ENCODE data around the gene DOCK4. TPM values are rescaled to one million over a fixed set of nuclear protein-coding genes. Genes with fewer than 3 reads are reported as not detected.

The DOCK4 gene
- total RNA-seq, 4 donors from 2014 or later: 6.4 to 20.5 (median 9.7) TPM

DNA sequence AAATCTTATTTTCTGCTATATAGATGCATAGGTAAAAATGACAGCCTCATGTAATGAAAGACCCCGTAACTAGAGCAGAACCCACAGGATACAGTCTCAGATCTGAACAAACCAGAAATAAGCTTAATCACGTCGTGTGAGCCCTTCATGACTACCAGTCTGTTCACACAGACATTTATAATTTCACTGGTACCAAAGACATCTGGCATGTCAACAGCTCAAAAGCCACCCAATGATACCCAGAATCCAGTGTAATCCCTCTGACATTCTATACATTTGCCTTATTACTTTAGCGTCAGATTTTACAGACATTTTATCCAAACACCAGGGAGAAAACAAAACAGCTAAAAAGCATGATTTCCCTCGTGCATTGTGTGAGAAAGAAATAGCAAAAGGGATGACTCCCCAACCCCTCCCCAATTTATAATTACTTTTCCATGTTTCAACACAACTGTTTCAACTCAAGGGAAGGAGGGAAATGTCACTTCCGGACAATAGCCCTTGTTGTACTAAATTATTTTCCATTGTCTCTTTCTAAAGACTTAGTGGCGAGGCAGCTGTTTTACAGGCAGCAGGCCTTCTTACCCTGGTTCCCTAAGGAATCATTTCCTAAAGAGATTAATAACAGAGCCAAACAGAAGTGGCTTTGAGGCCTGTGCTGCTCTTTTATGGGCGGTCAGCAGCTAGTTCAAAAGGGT lies 33.2 kb downstream of the DOCK4 start:
- no peak overlapping the region for H3K4me3 ChIP-seq
- DNase-seq (ENCODE audit: low spot score in 2 of 2): no peak
- no peaks in the 10 kb centered on the region for H3K36me3 ChIP-seq
- H3K4me1 ChIP-seq: no peaks in the 10 kb centered on the region
- no peak overlapping the region for H3K27ac ChIP-seq
- 55% methylated on average over 8 of the region's 8 CpGs for WGBS
- H3K27me3 ChIP-seq: no peaks in the 10 kb centered on the region
- TF ChIP-seq POLR2AphosphoS5 (IDR thresholded peaks at IDR 0.05) (no peak), EP300 (IDR thresholded peaks at IDR 0.05) (no peak), POLR2A (IDR thresholded peaks at IDR 0.05) (no peak)
- TF ChIP-seq, protein P1, sequence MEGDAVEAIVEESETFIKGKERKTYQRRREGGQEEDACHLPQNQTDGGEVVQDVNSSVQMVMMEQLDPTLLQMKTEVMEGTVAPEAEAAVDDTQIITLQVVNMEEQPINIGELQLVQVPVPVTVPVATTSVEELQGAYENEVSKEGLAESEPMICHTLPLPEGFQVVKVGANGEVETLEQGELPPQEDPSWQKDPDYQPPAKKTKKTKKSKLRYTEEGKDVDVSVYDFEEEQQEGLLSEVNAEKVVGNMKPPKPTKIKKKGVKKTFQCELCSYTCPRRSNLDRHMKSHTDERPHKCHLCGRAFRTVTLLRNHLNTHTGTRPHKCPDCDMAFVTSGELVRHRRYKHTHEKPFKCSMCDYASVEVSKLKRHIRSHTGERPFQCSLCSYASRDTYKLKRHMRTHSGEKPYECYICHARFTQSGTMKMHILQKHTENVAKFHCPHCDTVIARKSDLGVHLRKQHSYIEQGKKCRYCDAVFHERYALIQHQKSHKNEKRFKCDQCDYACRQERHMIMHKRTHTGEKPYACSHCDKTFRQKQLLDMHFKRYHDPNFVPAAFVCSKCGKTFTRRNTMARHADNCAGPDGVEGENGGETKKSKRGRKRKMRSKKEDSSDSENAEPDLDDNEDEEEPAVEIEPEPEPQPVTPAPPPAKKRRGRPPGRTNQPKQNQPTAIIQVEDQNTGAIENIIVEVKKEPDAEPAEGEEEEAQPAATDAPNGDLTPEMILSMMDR (IDR thresholded peaks at IDR 0.05): no peak
- H3K9me3 ChIP-seq: no peaks in the 10 kb centered on the region

DNA sequence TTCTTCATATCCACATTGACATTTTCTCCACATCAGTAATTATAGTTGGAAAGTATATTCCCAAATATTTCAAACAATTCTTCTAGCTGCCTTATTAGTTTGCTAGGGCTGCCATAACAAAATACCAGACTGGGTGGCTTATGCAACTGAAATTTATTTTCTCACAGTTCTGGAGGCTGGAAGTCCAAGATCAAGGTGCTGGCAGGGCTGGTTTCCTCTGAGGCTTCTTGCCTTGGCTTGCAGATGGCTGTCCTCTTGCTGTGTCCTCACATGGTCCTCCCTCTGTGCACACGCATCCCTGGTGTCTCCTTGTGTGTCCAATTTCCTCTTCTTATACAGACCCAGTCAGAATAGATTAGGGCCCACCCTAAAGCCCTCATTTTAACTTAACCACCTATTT lies 34.5 kb downstream of the DOCK4 start:
- Histone ChIP-seq H3K36me3 (no peaks in the 10 kb centered on the region), H3K4me3 (no peak overlapping the region), H3K4me1 (no peaks in the 10 kb centered on the region), H3K27me3 (no peaks in the 10 kb centered on the region), H3K27ac (no peak overlapping the region), H3K9me3 (no peaks in the 10 kb centered on the region)
- WGBS: 100% methylated on average over 1 of the region's 1 CpG
- no peak for DNase-seq (ENCODE audit: low spot score in 2 of 2)
- TF ChIP-seq, protein P1 (IDR thresholded peaks at IDR 0.05): no peak
- no peak for TF ChIP-seq EP300 (IDR thresholded peaks at IDR 0.05)
- no peak for TF ChIP-seq POLR2A (IDR thresholded peaks at IDR 0.05)
- no peak for TF ChIP-seq POLR2AphosphoS5 (IDR thresholded peaks at IDR 0.05)

DNA sequence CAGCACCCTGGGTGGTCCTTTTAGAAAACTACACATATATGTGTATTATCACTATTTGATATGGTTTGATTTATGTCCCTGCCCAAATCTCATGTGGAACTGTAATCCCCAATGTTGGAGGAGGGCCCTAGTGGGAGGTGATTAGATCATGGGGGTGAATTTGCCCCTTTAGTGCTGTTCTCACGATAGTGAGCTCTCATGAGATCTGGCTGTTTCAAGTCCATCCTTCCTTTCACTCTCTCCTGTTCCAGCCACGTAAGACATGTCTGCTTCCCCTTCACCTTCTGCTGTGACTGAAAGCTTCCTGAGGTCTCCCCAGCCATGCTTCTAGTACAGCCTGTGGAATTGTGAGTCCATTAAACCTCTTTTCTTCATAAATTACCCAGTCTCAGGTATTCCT lies 37.3 kb downstream of the DOCK4 start:
- Histone ChIP-seq H3K27ac (no peak overlapping the region), H3K36me3 (no peaks in the 10 kb centered on the region), H3K4me1 (no peaks in the 10 kb centered on the region), H3K4me3 (no peak overlapping the region), H3K9me3 (no peaks in the 10 kb centered on the region), H3K27me3 (no peaks in the 10 kb centered on the region)
- no peak for TF ChIP-seq POLR2AphosphoS5 (IDR thresholded peaks at IDR 0.05)
- TF ChIP-seq, protein P1 (IDR thresholded peaks at IDR 0.05): no peak
- no peak for TF ChIP-seq EP300 (IDR thresholded peaks at IDR 0.05)
- no peak for TF ChIP-seq POLR2A (IDR thresholded peaks at IDR 0.05)
- WGBS: 90% methylated on average over 2 of the region's 2 CpGs
- DNase-seq (ENCODE audit: low spot score in 2 of 2): no peak

DNA sequence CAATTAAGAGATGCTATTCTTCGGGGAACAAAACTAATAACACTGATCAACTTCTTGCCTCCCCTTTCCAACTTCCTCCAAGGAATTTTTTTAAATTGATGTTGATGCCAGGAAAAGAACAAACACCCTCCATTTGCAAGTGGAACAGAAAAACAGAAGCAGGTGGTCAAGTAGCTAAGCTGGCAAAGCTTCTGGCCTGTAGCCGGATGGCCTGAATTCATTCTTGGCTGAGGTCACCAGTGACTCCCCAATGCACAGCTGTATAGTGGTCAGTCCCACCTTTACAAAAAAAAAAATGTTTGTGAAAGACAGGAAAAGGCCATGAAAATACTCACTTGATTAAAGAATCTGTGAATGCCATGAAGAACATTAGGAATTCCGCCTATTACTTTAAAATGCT lies 39.1 kb downstream of the DOCK4 start:
- Histone ChIP-seq H3K4me1 (no peaks in the 10 kb centered on the region), H3K36me3 (no peaks in the 10 kb centered on the region), H3K27me3 (no peaks in the 10 kb centered on the region), H3K4me3 (no peak overlapping the region), H3K27ac (no peak overlapping the region), H3K9me3 (no peaks in the 10 kb centered on the region)
- 86% methylated on average over 3 of the region's 3 CpGs for WGBS
- DNase-seq (ENCODE audit: low spot score in 2 of 2): no peak
- no peak for TF ChIP-seq EP300 (IDR thresholded peaks at IDR 0.05)
- no peak for TF ChIP-seq POLR2A (IDR thresholded peaks at IDR 0.05)
- no peak for TF ChIP-seq POLR2AphosphoS5 (IDR thresholded peaks at IDR 0.05)
- TF ChIP-seq, protein P1 (IDR thresholded peaks at IDR 0.05): no peak

DNA sequence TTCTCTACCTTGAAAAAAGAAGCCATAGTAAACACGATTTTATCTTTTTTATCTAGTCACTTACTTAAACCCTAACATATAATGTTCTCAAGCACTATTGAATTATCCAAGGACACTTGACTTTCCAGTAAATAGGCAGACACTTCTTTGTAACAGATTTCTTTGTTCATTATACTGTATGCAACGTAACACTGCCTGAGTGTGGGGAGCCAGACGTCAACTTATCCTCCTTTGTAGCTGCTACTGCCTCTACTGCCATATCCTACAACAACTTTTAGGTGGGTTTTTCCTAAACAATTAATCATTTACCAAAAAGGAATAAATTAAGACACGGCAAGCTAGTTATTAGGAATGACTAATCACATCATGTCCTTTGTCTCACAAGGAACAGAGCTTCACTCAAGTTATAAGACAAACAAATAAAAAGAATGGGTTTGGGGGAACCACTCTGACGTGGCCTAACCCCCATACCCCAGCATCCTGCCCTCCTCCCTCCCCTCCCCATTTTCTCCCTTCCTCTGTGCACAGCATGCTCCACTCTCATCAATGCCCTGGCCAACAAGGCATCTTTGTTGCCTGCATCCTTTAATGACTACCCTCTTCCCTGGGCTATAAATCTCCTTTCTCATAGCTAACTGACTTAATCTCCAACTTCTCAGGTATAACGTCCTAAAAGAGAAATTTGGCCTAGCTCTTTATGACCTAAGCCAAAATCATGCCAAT lies 43.3 kb downstream of the DOCK4 start:
- Histone ChIP-seq H3K4me3 (no peak overlapping the region), H3K36me3 (no peaks in the 10 kb centered on the region), H3K4me1 (peaks cover 8% of the 10 kb centered on the region), H3K27ac (no peak overlapping the region), H3K27me3 (no peaks in the 10 kb centered on the region), H3K9me3 (no peaks in the 10 kb centered on the region)
- TF ChIP-seq, protein P1 (IDR thresholded peaks at IDR 0.05): no peak
- TF ChIP-seq POLR2AphosphoS5 (IDR thresholded peaks at IDR 0.05) (no peak), EP300 (IDR thresholded peaks at IDR 0.05) (no peak), POLR2A (IDR thresholded peaks at IDR 0.05) (no peak)
- DNase-seq (ENCODE audit: low spot score in 2 of 2): no peak
- WGBS: 73% methylated on average over 6 of the region's 6 CpGs
